K562 (cell line): ENCODE results near the gene NAXD. TPM values are rescaled to one million over a fixed set of nuclear protein-coding genes. Genes with fewer than 3 reads are reported as not detected.

Experiments used
- ASH1L ChIP-seq: fragments of 450-650 bp; IDR thresholded peaks from 2 replicates; pipeline ENCODE4 v1.6.1; 2018; ENCODE audit warnings: borderline replicate concordance, mild to moderate bottlenecking, low read depth; ENCODE audit not compliant: partially characterized antibody
- CBX1 ChIP-seq: sonication (generic); IDR thresholded peaks from 2 replicates; pipeline ENCODE4 v1.6.1; 2016; ENCODE audit warnings: antibody characterized with exemption, low read depth, mild to moderate bottlenecking
- HNRNPL ChIP-seq: fragments of 200-400 bp; formaldehyde crosslinking; IDR thresholded peaks from 2 replicates; pipeline ENCODE4 v1.6.1; 2017; ENCODE audit warnings: low read depth, mild to moderate bottlenecking, low read length
- KAT8 ChIP-seq: fragments of 450-650 bp; IDR thresholded peaks from 2 replicates; pipeline ENCODE4 v1.6.1; 2016; ENCODE audit warnings: low read depth, mild to moderate bottlenecking
- NCOA6 ChIP-seq: fragments of 450-650 bp; IDR thresholded peaks from 2 replicates; pipeline ENCODE4 v1.6.1; 2017; ENCODE audit warnings: mild to moderate bottlenecking
- NFRKB ChIP-seq: fragments of 450-650 bp; IDR thresholded peaks from 2 replicates; pipeline ENCODE4 v1.6.1; 2016; ENCODE audit warnings: low read depth
- PHF20 ChIP-seq: fragments of 450-650 bp; IDR thresholded peaks from 2 replicates; pipeline ENCODE4 v1.6.1; 2018; ENCODE audit not compliant: partially characterized antibody
- RHOXF2B ChIP-seq: fragments of 250-450 bp; sonication (Bioruptor Pico); conservative IDR thresholded peaks from 2 replicates; pipeline ENCODE4 v1.5.1; 2021
- TCFL5 ChIP-seq: fragments of 250-450 bp; sonication (Bioruptor Pico); conservative IDR thresholded peaks from 2 replicates; pipeline ENCODE4 v1.6.1; 2021; ENCODE audit warnings: mild to moderate bottlenecking, moderate library complexity, matching md5 sums
- TGIF2 ChIP-seq: sonication (generic); formaldehyde crosslinking; IDR thresholded peaks from 2 replicates; pipeline ENCODE4 v1.8.1; 2022; ENCODE audit warnings: mild to moderate bottlenecking, missing genetic modification reagents, moderate library complexity
- YY1 ChIP-seq, 3 experiments: IDR thresholded peaks; 2 replicates each; pipeline ENCODE4 v1.6.1; 2011; ENCODE audit warnings: low read length in 2 of 3, mild to moderate bottlenecking in 2 of 3, moderate library complexity in 2 of 3, borderline replicate concordance in 1 of 3, control low read depth in 1 of 3, low read depth in 1 of 3; ENCODE audit not compliant: insufficient read depth in 3 of 3, insufficient replicate concordance in 2 of 3, control insufficient read depth in 1 of 3, insufficient read length in 1 of 3; ENCODE audit errors: extremely low read depth in 1 of 3
- ZNF699 ChIP-seq: fragments of 250-450 bp; sonication (Bioruptor Pico); IDR thresholded peaks from 2 replicates; pipeline ENCODE4 v1.8.0; 2021; ENCODE audit warnings: mild to moderate bottlenecking, moderate library complexity; ENCODE audit not compliant: insufficient replicate concordance
- polyA plus RNA-seq, 8 experiments: library from polyadenylated mRNA; depleted of rRNA in 4 of 8; stranded (reverse) in 5 of 8; unstranded in 3 of 8; fragments of >200 nt; fragmentation: Nextera tagmentation in 2 of 8; fragmentation: Illumina TruSeq in 1 of 8; extraction: Ambion mirVana in 2 of 8; extraction: Trizol in 1 of 8; gene quantifications; 2 replicates each; pipeline versions ENCODE4 v1.2.1 to v1.2.3, GENCODE V29; 2011 to 2014; ENCODE audit warnings: inconsistent platforms in 1 of 8, missing spikeins in 1 of 8
- total RNA-seq, 7 experiments: library from RNA; depleted of rRNA in 6 of 7; stranded (reverse); fragments of >200 nt in 6 of 7; fragmentation: Illumina TruSeq in 2 of 7; extraction: Trizol in 2 of 7; gene quantifications; 2 replicates each; pipeline versions ENCODE4 v1.2.1 to v1.2.3, GENCODE V29; 2011 to 2021; ENCODE audit warnings: low replicate concordance in 1 of 7
- TF ChIP-seq, protein P1 (sequence below): fragments of 450-650 bp; IDR thresholded peaks from 2 replicates; pipeline ENCODE4 v1.6.1; 2016
- TF ChIP-seq, protein P2 (sequence below): fragments of 450-650 bp; IDR thresholded peaks from 2 replicates; pipeline ENCODE4 v1.6.1; 2016; ENCODE audit warnings: mild to moderate bottlenecking, moderate library complexity

NAXD gene
- total and polyA plus RNA-seq, 9 of the 15 experiments (the other 6 are each of a cell fraction or from before 2014, with no cell fraction given): 0.59 to 20.6 (median 13.0) TPM

GRCh38 chr13:110615322-110616102 lies at the start of gene NAXD (continued):
- TF ChIP-seq, protein P1, sequence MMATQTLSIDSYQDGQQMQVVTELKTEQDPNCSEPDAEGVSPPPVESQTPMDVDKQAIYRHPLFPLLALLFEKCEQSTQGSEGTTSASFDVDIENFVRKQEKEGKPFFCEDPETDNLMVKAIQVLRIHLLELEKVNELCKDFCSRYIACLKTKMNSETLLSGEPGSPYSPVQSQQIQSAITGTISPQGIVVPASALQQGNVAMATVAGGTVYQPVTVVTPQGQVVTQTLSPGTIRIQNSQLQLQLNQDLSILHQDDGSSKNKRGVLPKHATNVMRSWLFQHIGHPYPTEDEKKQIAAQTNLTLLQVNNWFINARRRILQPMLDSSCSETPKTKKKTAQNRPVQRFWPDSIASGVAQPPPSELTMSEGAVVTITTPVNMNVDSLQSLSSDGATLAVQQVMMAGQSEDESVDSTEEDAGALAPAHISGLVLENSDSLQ: peak; percentile 99
- no peak for TF ChIP-seq HNRNPL
- TF ChIP-seq ZNF699 (CRISPR knock-in tag): no peak
- TF ChIP-seq PHF20: peak; percentile 56
- TF ChIP-seq TCFL5: no peak
- TF ChIP-seq CBX1: no peak
- TF ChIP-seq RHOXF2B (CRISPR knock-in tag): no peak
- TF ChIP-seq ASH1L: peak; percentile 40
- no peak for TF ChIP-seq TGIF2 (CRISPR knock-in tag)
- peak in 2 of 3 experiments; percentile 75 to 87 for TF ChIP-seq YY1 (IDR thresholded peaks at IDR 0.05; ENCODE audit: borderline replicate concordance in 1 of 3, control insufficient read depth in 1 of 3, extremely low read depth in 1 of 3, insufficient read depth in 3 of 3, insufficient read length in 1 of 3, insufficient replicate concordance in 2 of 3, low read depth in 1 of 3, low read length in 2 of 3)
- TF ChIP-seq, protein P2, sequence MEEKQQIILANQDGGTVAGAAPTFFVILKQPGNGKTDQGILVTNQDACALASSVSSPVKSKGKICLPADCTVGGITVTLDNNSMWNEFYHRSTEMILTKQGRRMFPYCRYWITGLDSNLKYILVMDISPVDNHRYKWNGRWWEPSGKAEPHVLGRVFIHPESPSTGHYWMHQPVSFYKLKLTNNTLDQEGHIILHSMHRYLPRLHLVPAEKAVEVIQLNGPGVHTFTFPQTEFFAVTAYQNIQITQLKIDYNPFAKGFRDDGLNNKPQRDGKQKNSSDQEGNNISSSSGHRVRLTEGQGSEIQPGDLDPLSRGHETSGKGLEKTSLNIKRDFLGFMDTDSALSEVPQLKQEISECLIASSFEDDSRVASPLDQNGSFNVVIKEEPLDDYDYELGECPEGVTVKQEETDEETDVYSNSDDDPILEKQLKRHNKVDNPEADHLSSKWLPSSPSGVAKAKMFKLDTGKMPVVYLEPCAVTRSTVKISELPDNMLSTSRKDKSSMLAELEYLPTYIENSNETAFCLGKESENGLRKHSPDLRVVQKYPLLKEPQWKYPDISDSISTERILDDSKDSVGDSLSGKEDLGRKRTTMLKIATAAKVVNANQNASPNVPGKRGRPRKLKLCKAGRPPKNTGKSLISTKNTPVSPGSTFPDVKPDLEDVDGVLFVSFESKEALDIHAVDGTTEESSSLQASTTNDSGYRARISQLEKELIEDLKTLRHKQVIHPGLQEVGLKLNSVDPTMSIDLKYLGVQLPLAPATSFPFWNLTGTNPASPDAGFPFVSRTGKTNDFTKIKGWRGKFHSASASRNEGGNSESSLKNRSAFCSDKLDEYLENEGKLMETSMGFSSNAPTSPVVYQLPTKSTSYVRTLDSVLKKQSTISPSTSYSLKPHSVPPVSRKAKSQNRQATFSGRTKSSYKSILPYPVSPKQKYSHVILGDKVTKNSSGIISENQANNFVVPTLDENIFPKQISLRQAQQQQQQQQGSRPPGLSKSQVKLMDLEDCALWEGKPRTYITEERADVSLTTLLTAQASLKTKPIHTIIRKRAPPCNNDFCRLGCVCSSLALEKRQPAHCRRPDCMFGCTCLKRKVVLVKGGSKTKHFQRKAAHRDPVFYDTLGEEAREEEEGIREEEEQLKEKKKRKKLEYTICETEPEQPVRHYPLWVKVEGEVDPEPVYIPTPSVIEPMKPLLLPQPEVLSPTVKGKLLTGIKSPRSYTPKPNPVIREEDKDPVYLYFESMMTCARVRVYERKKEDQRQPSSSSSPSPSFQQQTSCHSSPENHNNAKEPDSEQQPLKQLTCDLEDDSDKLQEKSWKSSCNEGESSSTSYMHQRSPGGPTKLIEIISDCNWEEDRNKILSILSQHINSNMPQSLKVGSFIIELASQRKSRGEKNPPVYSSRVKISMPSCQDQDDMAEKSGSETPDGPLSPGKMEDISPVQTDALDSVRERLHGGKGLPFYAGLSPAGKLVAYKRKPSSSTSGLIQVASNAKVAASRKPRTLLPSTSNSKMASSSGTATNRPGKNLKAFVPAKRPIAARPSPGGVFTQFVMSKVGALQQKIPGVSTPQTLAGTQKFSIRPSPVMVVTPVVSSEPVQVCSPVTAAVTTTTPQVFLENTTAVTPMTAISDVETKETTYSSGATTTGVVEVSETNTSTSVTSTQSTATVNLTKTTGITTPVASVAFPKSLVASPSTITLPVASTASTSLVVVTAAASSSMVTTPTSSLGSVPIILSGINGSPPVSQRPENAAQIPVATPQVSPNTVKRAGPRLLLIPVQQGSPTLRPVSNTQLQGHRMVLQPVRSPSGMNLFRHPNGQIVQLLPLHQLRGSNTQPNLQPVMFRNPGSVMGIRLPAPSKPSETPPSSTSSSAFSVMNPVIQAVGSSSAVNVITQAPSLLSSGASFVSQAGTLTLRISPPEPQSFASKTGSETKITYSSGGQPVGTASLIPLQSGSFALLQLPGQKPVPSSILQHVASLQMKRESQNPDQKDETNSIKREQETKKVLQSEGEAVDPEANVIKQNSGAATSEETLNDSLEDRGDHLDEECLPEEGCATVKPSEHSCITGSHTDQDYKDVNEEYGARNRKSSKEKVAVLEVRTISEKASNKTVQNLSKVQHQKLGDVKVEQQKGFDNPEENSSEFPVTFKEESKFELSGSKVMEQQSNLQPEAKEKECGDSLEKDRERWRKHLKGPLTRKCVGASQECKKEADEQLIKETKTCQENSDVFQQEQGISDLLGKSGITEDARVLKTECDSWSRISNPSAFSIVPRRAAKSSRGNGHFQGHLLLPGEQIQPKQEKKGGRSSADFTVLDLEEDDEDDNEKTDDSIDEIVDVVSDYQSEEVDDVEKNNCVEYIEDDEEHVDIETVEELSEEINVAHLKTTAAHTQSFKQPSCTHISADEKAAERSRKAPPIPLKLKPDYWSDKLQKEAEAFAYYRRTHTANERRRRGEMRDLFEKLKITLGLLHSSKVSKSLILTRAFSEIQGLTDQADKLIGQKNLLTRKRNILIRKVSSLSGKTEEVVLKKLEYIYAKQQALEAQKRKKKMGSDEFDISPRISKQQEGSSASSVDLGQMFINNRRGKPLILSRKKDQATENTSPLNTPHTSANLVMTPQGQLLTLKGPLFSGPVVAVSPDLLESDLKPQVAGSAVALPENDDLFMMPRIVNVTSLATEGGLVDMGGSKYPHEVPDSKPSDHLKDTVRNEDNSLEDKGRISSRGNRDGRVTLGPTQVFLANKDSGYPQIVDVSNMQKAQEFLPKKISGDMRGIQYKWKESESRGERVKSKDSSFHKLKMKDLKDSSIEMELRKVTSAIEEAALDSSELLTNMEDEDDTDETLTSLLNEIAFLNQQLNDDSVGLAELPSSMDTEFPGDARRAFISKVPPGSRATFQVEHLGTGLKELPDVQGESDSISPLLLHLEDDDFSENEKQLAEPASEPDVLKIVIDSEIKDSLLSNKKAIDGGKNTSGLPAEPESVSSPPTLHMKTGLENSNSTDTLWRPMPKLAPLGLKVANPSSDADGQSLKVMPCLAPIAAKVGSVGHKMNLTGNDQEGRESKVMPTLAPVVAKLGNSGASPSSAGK: peak; percentile 46; the same call in 1 of the 2 replicates
- TF ChIP-seq NCOA6: no peak
- no peak for TF ChIP-seq KAT8
- no peak for TF ChIP-seq NFRKB
